ENCODE results near the gene SRBD1. TPM values are rescaled to one million over a fixed set of nuclear protein-coding genes. Genes with fewer than 3 reads are reported as not detected.

SRBD1 gene
- total and polyA plus RNA-seq, 2 experiments from 2014 or later = 8.1 to 19.2 TPM

GRCh38 chr2:45605116-45605515 is 6.0 kb downstream of the SRBD1 start:
- no peaks in the 10 kb centered on the region for H3K9me3 ChIP-seq (ENCODE audit: low read depth)
- peak; percentile 37 for DNase-seq
- peaks cover 42% of the 10 kb centered on the region for H3K79me2 ChIP-seq (ENCODE audit: insufficient read depth)
- peaks cover 14% of the 10 kb centered on the region for H3K4me1 ChIP-seq (ENCODE audit: insufficient read depth)
- WGBS, 2 experiments (ENCODE audit: low coverage in 1 of 2, low lambda C conversion rate in 2 of 2, missing lambda C conversion rate in 2 of 2) = 76 to 95% methylated on average over 2 of the region's 2 CpGs
- no peaks in the 10 kb centered on the region for H4K20me1 ChIP-seq (ENCODE audit: insufficient read depth)
- no peak overlapping the region for H3K4me3 ChIP-seq
- in situ Hi-C loops (cut with MboI) = no loop called here
- peaks cover 10% of the 10 kb centered on the region; the same call in 1 of the 2 replicates for H3K36me3 ChIP-seq (ENCODE audit: low read depth)
- H3K27ac ChIP-seq = peak overlapping the region; percentile 19; the same call in 1 of the 2 replicates
- TF ChIP-seq EZH2phosphoT487 (IDR thresholded peaks at IDR 0.05; ENCODE audit: insufficient read depth, low read depth) (no peak), EZH2 (IDR thresholded peaks at IDR 0.05; ENCODE audit: insufficient read depth, poor library complexity, severe bottlenecking) (no peak)
- H3K4me2 ChIP-seq (ENCODE audit: unreplicated experiment) = no peak overlapping the region
- 0 out of 2 replicates have a peak, but pooled peaks cover 9% of the 10 kb centered on the region for H3F3A ChIP-seq (ENCODE audit: insufficient read depth)
- H3K27me3 ChIP-seq (replicated peaks; ENCODE audit: insufficient read depth) = no peaks in the 10 kb centered on the region
- no peaks in the 10 kb centered on the region for H3K9me2 ChIP-seq (ENCODE audit: insufficient read depth)
- H2AFZ ChIP-seq = no peak overlapping the region
- H3K9ac ChIP-seq = no peak overlapping the region

GRCh38 chr2:45602624-45603023 is 8.4 kb downstream of the SRBD1 start:
- Histone ChIP-seq H4K20me1 (ENCODE audit: insufficient read depth) (no peaks in the 10 kb centered on the region), H3K9me3 (ENCODE audit: low read depth) (no peaks in the 10 kb centered on the region), H3K36me3 (ENCODE audit: low read depth) (peaks cover 13% of the 10 kb centered on the region; the same call in 1 of the 2 replicates), H3K9me2 (ENCODE audit: insufficient read depth) (no peaks in the 10 kb centered on the region), H3K4me1 (ENCODE audit: insufficient read depth) (peaks cover 10% of the 10 kb centered on the region; the same call in 1 of the 2 replicates), H3K27ac (no peak overlapping the region), H3K9ac (no peak overlapping the region), H3F3A (ENCODE audit: insufficient read depth) (0 out of 2 replicates have a peak, but pooled peaks cover 9% of the 10 kb centered on the region), H3K27me3 (replicated peaks; ENCODE audit: insufficient read depth) (no peaks in the 10 kb centered on the region), H3K4me2 (ENCODE audit: unreplicated experiment) (no peak overlapping the region), H3K79me2 (ENCODE audit: insufficient read depth) (peaks cover 20% of the 10 kb centered on the region), H2AFZ (no peak overlapping the region), H3K4me3 (no peak overlapping the region)
- no peak for DNase-seq
- in situ Hi-C loops (cut with MboI) = no loop called here
- TF ChIP-seq EZH2 (IDR thresholded peaks at IDR 0.05; ENCODE audit: insufficient read depth, poor library complexity, severe bottlenecking) (no peak), EZH2phosphoT487 (IDR thresholded peaks at IDR 0.05; ENCODE audit: insufficient read depth, low read depth) (no peak)
- 97 to 98% methylated on average over 2 of the region's 2 CpGs for WGBS, 2 experiments (ENCODE audit: low coverage in 1 of 2, low lambda C conversion rate in 2 of 2, missing lambda C conversion rate in 2 of 2)

DNA sequence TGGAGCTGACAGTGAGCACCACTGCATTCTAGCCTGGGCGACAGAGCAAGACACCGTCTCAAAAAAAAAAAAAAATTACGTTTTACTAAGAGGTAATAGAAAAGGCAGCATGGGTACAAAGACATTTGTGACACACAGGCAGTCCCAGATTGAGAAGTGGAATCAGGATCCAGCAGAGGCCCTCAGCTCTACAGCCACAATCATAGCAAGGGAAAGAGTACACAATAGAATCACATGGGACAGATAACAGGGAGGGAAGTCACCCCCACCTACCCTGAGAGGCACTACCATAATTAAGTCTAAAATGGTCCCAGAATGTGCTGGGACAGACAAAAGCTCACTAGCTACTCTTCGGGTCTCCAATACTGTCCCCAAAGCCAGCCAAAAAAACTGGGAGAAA is 12.5 kb downstream of the SRBD1 start:
- Histone ChIP-seq H2AFZ (no peak overlapping the region), H3F3A (ENCODE audit: insufficient read depth) (peaks cover 18% of the 10 kb centered on the region; the same call in 1 of the 2 replicates), H3K9me3 (ENCODE audit: low read depth) (no peaks in the 10 kb centered on the region), H3K4me2 (ENCODE audit: unreplicated experiment) (no peak overlapping the region), H3K9ac (no peak overlapping the region), H3K4me1 (ENCODE audit: insufficient read depth) (peaks cover 19% of the 10 kb centered on the region), H4K20me1 (ENCODE audit: insufficient read depth) (no peaks in the 10 kb centered on the region), H3K27me3 (replicated peaks; ENCODE audit: insufficient read depth) (no peaks in the 10 kb centered on the region), H3K4me3 (no peak overlapping the region), H3K36me3 (ENCODE audit: low read depth) (peaks cover 13% of the 10 kb centered on the region; the same call in 1 of the 2 replicates), H3K27ac (no peak overlapping the region), H3K9me2 (ENCODE audit: insufficient read depth) (no peaks in the 10 kb centered on the region), H3K79me2 (ENCODE audit: insufficient read depth) (peaks cover 15% of the 10 kb centered on the region)
- WGBS, 2 experiments (ENCODE audit: low coverage in 1 of 2, low lambda C conversion rate in 2 of 2, missing lambda C conversion rate in 2 of 2) = 87 to 88% methylated on average over 3 to 4 of the region's 4 CpGs
- DNase-seq = no peak
- in situ Hi-C loops (cut with MboI) = no loop called here
- TF ChIP-seq EZH2 (IDR thresholded peaks at IDR 0.05; ENCODE audit: insufficient read depth, poor library complexity, severe bottlenecking) (no peak), EZH2phosphoT487 (IDR thresholded peaks at IDR 0.05; ENCODE audit: insufficient read depth, low read depth) (no peak)

GRCh38 chr2:45596761-45597160 is 14.3 kb downstream of the SRBD1 start:
- Histone ChIP-seq H3K79me2 (ENCODE audit: insufficient read depth) (peaks cover 15% of the 10 kb centered on the region), H3K36me3 (ENCODE audit: low read depth) (peaks cover 10% of the 10 kb centered on the region; the same call in 1 of the 2 replicates), H3K27me3 (replicated peaks; ENCODE audit: insufficient read depth) (no peaks in the 10 kb centered on the region), H3K9me2 (ENCODE audit: insufficient read depth) (no peaks in the 10 kb centered on the region), H3K4me2 (ENCODE audit: unreplicated experiment) (peak overlapping the region; percentile 66), H3K4me3 (no peak overlapping the region), H3F3A (ENCODE audit: insufficient read depth) (peaks cover 18% of the 10 kb centered on the region; the same call in 1 of the 2 replicates), H2AFZ (no peak overlapping the region), H3K4me1 (ENCODE audit: insufficient read depth) (peaks cover 19% of the 10 kb centered on the region), H3K9me3 (ENCODE audit: low read depth) (no peaks in the 10 kb centered on the region), H4K20me1 (ENCODE audit: insufficient read depth) (no peaks in the 10 kb centered on the region), H3K9ac (no peak overlapping the region), H3K27ac (no peak overlapping the region)
- 94 to 96% methylated on average over 1 of the region's 1 CpG for WGBS, 2 experiments (ENCODE audit: low coverage in 1 of 2, low lambda C conversion rate in 2 of 2, missing lambda C conversion rate in 2 of 2)
- TF ChIP-seq EZH2 (IDR thresholded peaks at IDR 0.05; ENCODE audit: insufficient read depth, poor library complexity, severe bottlenecking) (no peak), EZH2phosphoT487 (IDR thresholded peaks at IDR 0.05; ENCODE audit: insufficient read depth, low read depth) (no peak)
- in situ Hi-C loops (cut with MboI) = no loop called here
- no peak for DNase-seq
